ENCODE results near the gene ABCC8. TPM values are rescaled to one million over a fixed set of nuclear protein-coding genes. Genes with fewer than 3 reads are reported as not detected.

Gene ABCC8
- total RNA-seq, 1 experiment from 2014 or later, result 2.4 TPM

- H3K27ac Mint-ChIP-seq, result no peak overlapping the region
- H2BK5ac ChIP-seq (ENCODE audit: insufficient read length, low read length), result no peak overlapping the region
- H4K91ac ChIP-seq (ENCODE audit: insufficient read length, low read depth, low read length), result no peak overlapping the region
- no peaks in the 10 kb centered on the region for H3K4me1 ChIP-seq (ENCODE audit: insufficient read depth, low read length)
- no peak overlapping the region for H3K4me3 Mint-ChIP-seq
- peaks cover 2 to 3% of the 10 kb centered on the region in 2 experiments; a peak in 3 of 4 replicates for H3K4me1 Mint-ChIP-seq
- no peak overlapping the region for H3K4me2 ChIP-seq (ENCODE audit: insufficient read depth, insufficient read length, low read length)
- H3K79me2 ChIP-seq (ENCODE audit: insufficient read depth, low read length), result no peaks in the 10 kb centered on the region
- H2BK20ac ChIP-seq (ENCODE audit: low read depth, low read length, poor library complexity, severe bottlenecking), result no peak overlapping the region
- no peak overlapping the region for H3K27ac ChIP-seq (ENCODE audit: insufficient read length, low read depth, low read length)
- H2AFZ ChIP-seq (ENCODE audit: low read length), result no peak overlapping the region
- H3K9me3 ChIP-seq (ENCODE audit: control insufficient read depth, low read depth, low read length), result peaks cover 19% of the 10 kb centered on the region
- peaks cover 4 to 13% (median 10%) of the 10 kb centered on the region in 3 experiments for H3K36me3 Mint-ChIP-seq (ENCODE audit: insufficient read depth in 1 of 3, low read depth in 3 of 3)
- no peak overlapping the region for H2BK15ac ChIP-seq (ENCODE audit: low read depth, low read length)
- no peak for DNase-seq
- H3K18ac ChIP-seq (ENCODE audit: insufficient read length, low read depth, low read length), result no peak overlapping the region
- no peaks in the 10 kb centered on the region for H3K79me1 ChIP-seq (ENCODE audit: insufficient read depth, low read depth, low read length, poor library complexity, severe bottlenecking)
- no CpG with 5 or more reads among the region's 2 CpGs for WGBS (ENCODE audit: extremely low coverage, insufficient read length, low lambda C conversion rate)
- no peak overlapping the region for H4K5ac ChIP-seq (ENCODE audit: insufficient read length, low read depth, low read length)
- no peaks in the 10 kb centered on the region for H3K23me2 ChIP-seq (ENCODE audit: insufficient read length, low read depth, low read length, poor library complexity, severe bottlenecking)
- H3K4ac ChIP-seq (ENCODE audit: low read depth, low read length), result no peak overlapping the region
- no peak overlapping the region for H4K8ac ChIP-seq (replicated peaks; ENCODE audit: insufficient read length, low read depth, low read length)
- TF ChIP-seq CTCF (conservative IDR thresholded peaks at IDR 0.05), result no peak
- no peak overlapping the region for H2BK12ac ChIP-seq (ENCODE audit: insufficient read length, low read depth, low read length)
- no peak overlapping the region for H3K9ac ChIP-seq (ENCODE audit: extremely low read depth, insufficient read length, low read length)
- H3K56ac ChIP-seq (ENCODE audit: insufficient read length, low read depth, low read length), result no peak overlapping the region
- H4K20me1 ChIP-seq (ENCODE audit: control insufficient read depth, insufficient read depth, insufficient read length), result no peaks in the 10 kb centered on the region
- no peak overlapping the region for H2AK5ac ChIP-seq (ENCODE audit: insufficient read length, low read length)
- H3K14ac ChIP-seq (ENCODE audit: insufficient read depth, low read length), result no peak overlapping the region
- H3K23ac ChIP-seq (ENCODE audit: insufficient read length, low read depth, low read length), result no peak overlapping the region
- H3K27me3 ChIP-seq (ENCODE audit: insufficient read depth, low read length), result no peaks in the 10 kb centered on the region
- H3K27me3 Mint-ChIP-seq (ENCODE audit: low read depth), result peaks cover 6% of the 10 kb centered on the region
- peaks cover 18 to 26% of the 10 kb centered on the region in 2 experiments; a peak in 4 of 5 replicates for H3K9me3 Mint-ChIP-seq
- no peak overlapping the region for H2BK120ac ChIP-seq (ENCODE audit: low read depth, low read length, poor library complexity, severe bottlenecking)
- H3T11ph ChIP-seq (ENCODE audit: low read length), result no peak overlapping the region
Observed at GRCh38 chr11:17378655-17379054, 98.0 kb downstream of the ABCC8 start.

Data from H9 (cell line).